Measurements from ENCODE around the gene SYNM.

DNA sequence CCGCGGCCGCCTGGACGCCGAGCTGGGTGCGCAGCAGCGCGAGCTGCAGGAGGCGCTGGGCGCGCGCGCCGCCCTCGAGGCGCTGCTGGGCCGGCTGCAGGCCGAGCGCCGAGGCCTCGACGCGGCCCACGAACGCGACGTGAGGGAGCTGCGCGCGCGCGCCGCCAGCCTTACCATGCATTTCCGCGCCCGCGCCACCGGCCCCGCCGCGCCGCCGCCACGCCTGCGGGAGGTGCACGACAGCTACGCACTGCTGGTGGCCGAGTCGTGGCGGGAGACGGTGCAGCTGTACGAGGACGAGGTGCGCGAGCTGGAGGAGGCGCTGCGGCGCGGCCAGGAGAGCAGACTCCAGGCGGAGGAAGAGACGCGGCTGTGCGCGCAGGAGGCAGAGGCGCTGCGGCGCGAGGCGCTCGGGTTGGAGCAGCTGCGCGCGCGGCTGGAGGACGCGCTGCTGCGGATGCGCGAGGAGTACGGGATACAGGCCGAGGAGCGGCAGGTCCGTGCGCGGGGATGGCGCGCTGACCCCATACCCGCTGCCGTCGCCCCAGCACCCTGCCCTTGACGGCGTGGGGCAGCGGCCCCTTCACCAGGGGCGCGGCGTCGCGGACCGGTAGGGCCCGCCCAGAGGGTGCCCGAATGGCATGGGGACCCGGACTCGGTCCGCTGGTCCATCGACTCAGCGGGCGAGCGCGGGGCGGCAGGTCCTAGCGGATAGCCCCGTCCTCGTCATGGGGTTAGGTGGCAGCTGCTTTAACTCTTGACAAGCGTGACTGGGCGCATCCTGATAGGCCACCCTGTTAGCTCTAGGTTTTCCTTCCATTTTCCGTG, 848 bp downstream of the SYNM start:
- TF ChIP-seq, protein P1, sequence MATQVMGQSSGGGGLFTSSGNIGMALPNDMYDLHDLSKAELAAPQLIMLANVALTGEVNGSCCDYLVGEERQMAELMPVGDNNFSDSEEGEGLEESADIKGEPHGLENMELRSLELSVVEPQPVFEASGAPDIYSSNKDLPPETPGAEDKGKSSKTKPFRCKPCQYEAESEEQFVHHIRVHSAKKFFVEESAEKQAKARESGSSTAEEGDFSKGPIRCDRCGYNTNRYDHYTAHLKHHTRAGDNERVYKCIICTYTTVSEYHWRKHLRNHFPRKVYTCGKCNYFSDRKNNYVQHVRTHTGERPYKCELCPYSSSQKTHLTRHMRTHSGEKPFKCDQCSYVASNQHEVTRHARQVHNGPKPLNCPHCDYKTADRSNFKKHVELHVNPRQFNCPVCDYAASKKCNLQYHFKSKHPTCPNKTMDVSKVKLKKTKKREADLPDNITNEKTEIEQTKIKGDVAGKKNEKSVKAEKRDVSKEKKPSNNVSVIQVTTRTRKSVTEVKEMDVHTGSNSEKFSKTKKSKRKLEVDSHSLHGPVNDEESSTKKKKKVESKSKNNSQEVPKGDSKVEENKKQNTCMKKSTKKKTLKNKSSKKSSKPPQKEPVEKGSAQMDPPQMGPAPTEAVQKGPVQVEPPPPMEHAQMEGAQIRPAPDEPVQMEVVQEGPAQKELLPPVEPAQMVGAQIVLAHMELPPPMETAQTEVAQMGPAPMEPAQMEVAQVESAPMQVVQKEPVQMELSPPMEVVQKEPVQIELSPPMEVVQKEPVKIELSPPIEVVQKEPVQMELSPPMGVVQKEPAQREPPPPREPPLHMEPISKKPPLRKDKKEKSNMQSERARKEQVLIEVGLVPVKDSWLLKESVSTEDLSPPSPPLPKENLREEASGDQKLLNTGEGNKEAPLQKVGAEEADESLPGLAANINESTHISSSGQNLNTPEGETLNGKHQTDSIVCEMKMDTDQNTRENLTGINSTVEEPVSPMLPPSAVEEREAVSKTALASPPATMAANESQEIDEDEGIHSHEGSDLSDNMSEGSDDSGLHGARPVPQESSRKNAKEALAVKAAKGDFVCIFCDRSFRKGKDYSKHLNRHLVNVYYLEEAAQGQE (IDR thresholded peaks at IDR 0.05; ENCODE audit: insufficient read depth in 1 of 2, low read depth in 2 of 2, low read length in 2 of 2) = no peak
- no peak for TF ChIP-seq POLR2AphosphoS5 (IDR thresholded peaks at IDR 0.05; ENCODE audit: low read depth, low read length)
- no peak for TF ChIP-seq SIN3A (IDR thresholded peaks at IDR 0.05; ENCODE audit: borderline replicate concordance, insufficient read depth, low read length)
- no peak for TF ChIP-seq TAF1 (IDR thresholded peaks at IDR 0.05; ENCODE audit: borderline replicate concordance, insufficient read depth, low read length)
- no peak for TF ChIP-seq FOXP2 (optimal IDR thresholded peaks at IDR 0.05; ENCODE audit: borderline replicate concordance, extremely low read depth, extremely low read length, insufficient read depth)

Measured in PFSK-1 (cell line).